Lung microvascular endothelial cell (primary cell): ENCODE data around the gene PSME1. TPM values are rescaled to one million over a fixed set of nuclear protein-coding genes. Genes with fewer than 3 reads are reported as not detected.
"Not testable (repeated sequence)": the region's sequence is repeated elsewhere in the genome, so short reads cannot be mapped to it uniquely, and the experiment has no call there.

ENCODE experiments used
- DNase-seq, 2 donors: peaks; one replicate each; pipeline versions ENCODE4 v3.0.0 to v3.0.0-alpha.2; 2010; ENCODE audit warnings: low read depth in 2 of 2
- total RNA-seq: library from RNA; depleted of rRNA; stranded (reverse); fragments of >200 nt; gene quantifications from 2 replicates; pipeline ENCODE4 v1.2.1, GENCODE V29; 2014

PSME1 gene
- total RNA-seq, 1 donor from 2014 or later = 114 TPM

DNA sequence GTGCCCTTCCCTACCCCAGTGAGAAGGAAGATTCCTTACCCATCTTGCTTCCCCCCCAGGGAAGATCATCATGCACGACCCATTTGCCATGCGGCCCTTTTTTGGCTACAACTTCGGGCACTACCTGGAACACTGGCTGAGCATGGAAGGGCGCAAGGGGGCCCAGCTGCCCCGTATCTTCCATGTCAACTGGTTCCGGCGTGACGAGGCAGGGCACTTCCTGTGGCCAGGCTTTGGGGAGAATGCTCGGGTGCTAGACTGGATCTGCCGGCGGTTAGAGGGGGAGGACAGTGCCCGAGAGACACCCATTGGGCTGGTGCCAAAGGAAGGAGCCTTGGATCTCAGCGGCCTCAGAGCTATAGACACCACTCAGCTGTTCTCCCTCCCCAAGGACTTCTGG lies 32.5 kb upstream of the PSME1 start:
- DNase-seq = no peak

DNA sequence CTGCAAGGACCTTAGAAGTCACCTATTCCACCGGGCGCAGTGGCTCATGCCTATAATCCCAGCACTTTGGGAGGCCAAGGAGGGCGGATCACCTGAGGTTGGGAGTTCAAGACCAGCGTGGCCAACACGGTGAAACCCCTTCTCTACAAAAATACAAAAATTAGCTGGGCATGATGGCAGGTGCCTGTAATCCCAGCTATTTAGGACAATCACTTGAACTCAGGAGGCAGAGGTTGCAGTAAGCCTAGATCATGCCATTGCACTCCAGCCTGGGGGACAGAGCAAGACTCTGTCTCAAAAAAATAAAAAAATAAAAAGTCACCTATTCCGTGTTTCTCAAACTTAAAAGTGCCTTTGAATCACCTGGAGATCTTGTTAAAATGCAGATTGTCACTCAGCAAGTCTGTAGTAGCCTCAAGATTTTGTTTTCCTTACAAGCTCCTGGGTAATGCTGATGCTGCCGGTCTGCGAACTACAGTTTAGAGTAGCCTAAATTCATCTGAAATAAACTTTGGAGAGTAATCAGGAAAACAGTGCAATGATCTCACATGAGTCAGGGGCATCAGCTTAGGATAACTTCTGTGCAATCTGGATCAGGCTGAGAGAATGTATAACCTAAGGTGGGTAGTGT lies 30.3 kb upstream of the PSME1 start:
- DNase-seq = not testable (repeated sequence)

DNA sequence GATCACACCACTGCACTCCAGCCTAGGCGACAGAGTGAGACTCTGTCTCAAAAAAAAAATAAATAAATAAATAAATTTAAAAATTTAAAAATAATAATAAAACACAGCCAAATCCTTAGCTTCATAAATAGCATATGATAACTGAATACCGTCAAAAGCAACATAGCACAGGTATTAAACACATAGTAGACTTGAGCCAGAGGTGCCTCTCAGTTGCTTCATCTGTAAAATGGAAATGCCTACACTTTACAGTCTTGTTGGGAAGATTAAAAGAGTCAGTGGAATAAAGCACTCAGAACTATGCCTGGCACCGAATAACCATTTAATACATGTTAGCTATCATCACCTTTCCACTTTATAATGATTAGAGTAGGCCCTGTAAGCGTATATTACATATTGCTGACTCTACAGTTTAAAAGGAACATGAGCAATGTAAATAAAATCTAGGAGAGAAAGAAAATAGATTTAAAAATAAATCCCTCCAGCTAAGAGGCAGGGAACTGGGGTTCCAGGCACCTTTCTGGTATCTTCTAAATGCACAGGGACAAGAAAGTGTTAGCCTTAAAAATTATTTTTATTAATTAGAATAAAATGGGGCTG lies 29.2 kb upstream of the PSME1 start:
- no peak for DNase-seq

DNA sequence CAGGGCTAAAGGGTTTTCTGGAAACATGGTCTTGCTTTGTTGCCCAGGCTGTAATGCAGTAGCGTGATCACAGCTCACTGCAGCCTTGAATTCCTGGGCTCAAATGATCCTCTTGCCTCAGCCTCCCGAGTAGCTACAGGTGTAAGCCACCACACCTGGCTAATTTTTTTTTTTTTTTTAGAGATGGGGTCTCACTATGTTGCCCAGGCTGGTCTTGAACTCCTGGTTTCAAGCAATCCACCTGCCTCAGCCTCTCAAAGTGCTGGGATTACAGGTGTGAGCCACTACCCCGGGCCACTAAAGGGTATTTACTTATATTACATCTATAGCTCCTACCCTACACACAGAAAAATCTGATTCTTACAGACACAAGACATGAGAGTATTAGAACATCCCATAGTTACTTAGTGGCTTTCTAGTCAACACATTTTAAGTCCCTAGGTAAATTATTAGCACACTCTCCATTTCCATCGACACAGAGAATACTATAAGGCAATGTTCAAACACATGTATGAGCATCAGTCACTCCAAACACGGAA lies 27.6 kb upstream of the PSME1 start:
- DNase-seq = no peak

GRCh38 chr14:24110060-24110459 lies 25.9 kb upstream of the PSME1 start:
- DNase-seq = no peak

DNA sequence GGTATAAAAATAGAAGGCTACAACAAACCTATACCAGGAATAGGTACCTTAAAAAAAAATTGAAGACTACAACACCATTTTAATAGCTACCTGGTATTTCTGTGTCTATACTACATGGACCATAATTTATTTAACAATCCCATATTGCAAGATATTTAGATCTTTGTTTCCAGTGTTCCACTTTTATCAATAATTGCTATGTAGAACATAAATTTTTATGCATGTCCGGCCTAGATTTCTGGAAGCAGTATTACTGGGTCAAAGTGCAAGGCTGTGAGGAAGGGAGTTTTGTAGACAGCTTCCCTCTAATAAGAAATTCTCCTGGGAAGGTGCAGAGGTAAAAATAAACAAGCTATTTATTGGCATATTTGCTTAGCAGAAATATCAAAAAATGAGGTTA lies 25.5 kb upstream of the PSME1 start:
- no peak for DNase-seq

DNA sequence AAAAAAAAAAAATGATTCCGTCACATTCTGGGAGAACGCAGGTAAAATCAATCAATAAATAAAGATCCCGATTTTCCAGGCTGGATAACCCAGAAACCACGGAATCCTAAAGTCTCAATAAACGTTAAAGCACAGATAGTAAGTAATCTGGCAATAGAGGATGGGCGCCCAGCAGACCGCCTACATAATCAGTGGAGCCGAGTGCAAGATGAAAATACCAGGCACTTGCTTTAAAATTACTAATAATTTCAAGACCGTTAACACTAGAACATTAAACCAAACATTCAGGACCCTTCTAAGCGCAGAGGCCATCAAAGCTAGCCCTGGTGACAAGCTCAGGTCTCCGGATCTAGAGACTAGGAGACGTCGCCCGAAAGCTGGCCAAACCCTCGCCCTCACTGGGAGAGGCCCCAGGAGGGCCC lies 22.6 kb upstream of the PSME1 start:
- no peak for DNase-seq

GRCh38 chr14:24113801-24114531 lies 22.0 kb upstream of the PSME1 start:
- peak; percentile 71 to 79 for DNase-seq

GRCh38 chr14:24114532-24115421 lies 21.2 kb upstream of the PSME1 start, which contains the start of the genes DCAF11 and NRL:
Gene DCAF11 (plus strand): TSS chr14:24114777. CDS start chr14:24115595, 818 bp downstream.
Gene NRL (minus strand): TSS chr14:24114949. CDS start chr14:24082848, 32,101 bp downstream.
- peak; percentile 100 for DNase-seq

DNA sequence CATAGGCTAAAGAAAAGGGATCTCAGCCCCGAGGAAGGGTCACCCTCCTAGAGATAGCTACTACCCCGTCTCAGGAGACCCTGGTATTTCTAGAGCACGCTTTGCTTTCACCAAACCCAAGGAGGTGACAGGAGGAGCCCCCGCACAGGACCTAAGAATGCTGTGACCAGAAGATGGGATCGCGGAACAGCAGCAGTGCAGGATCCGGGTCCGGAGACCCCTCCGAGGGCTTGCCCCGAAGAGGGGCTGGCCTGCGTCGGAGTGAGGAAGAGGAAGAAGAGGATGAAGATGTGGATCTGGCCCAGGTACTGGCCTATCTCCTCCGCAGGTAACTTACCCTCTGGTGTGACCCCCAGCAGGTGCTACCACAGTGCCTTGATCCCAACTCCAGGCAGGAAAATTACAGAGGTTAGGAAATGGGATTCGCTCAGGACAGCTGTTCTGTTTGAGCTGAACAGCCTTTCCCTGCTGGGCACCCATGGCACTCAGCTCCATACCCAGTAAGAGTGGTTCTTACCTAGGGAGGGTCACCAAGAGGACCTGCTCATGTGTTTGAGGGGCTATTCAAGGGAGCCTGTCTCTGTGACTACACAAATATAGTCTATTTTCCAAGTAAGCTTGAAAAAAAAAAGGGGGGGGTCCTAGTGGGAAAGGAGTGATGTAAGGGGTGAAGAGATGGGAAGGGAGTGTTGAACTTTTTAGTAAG lies 20.4 kb upstream of the PSME1 start:
- DNase-seq = no peak

- peak in 1 of 2 donors; percentile 23 for DNase-seq
Measured at GRCh38 chr14:24116128-24116814, 19.7 kb upstream of the PSME1 start.

- no peak for DNase-seq
Measured at GRCh38 chr14:24117179-24117578, 18.8 kb upstream of the PSME1 start.

- DNase-seq = no peak
Measured at GRCh38 chr14:24119691-24120090, 16.3 kb upstream of the PSME1 start.

- no peak for DNase-seq
Measured at GRCh38 chr14:24121210-24121609, 14.8 kb upstream of the PSME1 start.

DNA sequence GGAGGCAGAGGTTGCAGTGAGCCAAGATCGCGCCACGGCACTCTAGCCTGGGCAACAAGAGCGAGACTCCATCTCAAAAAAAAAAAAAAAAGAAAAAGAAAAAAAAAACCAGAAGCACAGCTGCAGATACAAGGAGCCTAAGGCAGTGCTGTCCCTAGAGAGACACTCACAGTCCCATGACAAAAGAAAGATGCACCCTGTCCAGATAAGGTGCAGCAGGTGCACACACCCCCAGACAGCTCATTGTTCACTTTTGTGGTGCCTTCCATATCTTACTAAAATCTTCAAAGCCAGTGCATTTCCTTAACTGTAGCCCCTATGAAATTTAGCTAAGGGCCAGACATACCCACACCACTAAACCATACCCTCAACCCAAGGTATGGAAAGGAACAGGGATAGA lies 13.6 kb upstream of the PSME1 start:
- DNase-seq = no peak

GRCh38 chr14:24122898-24123297 lies 13.1 kb upstream of the PSME1 start:
- no peak for DNase-seq

DNA sequence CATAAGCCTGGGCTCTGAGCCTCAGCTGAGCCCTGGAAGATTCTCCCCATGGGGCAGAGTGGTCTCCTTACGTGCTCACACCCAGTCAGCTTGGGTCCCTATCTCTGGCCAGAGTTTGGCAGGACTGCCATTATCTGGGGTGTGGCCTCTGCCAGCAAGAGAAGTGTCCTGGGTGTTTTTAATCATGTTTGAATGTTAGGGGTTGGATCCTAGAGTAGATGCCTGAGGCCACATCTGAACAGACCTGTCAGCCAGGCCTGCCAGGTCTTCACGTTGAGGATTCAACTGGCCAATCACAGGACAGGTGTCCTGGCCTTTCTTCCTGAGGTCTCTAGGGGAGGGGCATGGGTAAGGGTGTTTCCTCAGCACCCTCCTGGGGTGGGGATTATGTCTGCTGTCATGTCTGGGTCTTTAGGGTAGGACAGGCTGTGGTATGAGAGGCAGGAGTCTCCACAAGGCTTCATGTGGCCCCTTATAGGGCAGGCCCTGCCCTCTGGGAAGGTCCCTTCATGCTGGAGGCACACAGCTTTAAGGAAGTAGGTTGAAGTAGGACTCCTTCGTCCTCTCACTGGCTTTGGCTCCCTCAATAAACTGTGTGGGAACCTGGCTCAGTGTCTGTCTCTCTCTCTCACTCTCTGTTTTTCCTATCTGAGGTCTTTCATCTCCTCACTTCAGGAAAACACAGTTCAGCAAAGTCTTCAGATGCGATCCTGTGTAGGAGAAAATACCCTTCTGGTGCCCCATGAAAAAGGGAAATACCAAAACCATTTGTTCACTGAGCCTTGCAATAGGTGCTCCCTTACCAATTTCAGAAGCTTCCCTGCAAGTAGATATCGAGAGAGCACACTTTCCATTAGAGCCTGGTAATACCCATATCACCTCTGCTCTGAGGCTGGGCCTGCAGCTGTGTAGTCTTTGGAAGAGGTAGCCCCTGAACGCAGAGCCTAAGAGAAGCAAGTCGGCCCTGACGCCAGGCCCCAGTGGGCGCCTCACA lies 12.3 kb upstream of the PSME1 start:
- no peak for DNase-seq

DNA sequence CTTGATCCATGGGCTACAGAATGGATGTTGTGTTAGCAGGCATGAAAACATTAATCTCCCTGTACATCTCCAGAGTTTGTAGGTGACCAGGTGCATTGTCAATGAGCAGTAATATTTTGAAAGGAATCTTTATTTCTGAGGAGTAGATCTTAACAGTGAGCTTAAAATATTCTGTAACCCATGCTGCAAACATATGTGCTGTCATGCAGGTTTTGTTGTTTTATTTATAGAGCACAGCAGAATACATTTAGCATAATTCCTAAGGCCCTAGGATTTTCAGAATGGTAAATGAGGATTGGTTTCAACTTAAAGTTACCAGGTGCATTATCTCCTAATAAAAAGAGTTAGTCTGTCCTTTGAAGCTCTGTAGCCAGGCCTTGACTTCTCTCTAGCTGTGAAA lies 9.1 kb upstream of the PSME1 start:
- DNase-seq = no peak

DNA sequence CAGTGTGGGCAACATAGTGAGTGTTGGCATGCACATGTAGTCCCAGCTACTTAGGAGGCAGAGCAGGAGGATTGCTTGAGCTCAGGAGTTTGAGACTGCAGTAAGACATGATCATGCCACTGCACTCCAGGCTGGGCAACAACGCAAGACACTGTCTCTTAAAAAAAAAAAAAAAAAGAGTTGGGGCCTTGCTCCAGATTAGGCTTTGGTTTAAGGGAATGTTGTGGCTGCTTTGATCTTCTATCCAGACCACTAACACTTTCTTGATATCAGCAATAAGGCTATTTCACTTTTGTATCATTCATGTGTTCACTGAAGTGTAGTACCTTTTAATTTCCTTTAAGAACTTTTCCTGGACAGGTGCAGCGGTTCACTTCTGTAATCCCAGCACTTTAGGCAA lies 8.3 kb upstream of the PSME1 start:
- DNase-seq = no peak
